Measurements from ENCODE around the gene TGM2.

- no peak for TF ChIP-seq CTCF (IDR thresholded peaks at IDR 0.05 in 8 of 11, conservative IDR thresholded peaks at IDR 0.05 in 3 of 11)
- no peak for TF ChIP-seq POLR2AphosphoS5 (IDR thresholded peaks at IDR 0.05)
Measured at GRCh38 chr20:38121741-38122140, 43.3 kb downstream of the TGM2 start.

All from spleen (tissue), 7 donors.